Measurements from ENCODE around the gene MFF. TPM values are rescaled to one million over a fixed set of nuclear protein-coding genes. Genes with fewer than 3 reads are reported as not detected.

The MFF gene
- total RNA-seq, 2 experiments from 2014 or later: 66.5 to 73.9 TPM

GRCh38 chr2:227292314-227292713, 32.7 kb upstream of the MFF start:
- ChIA-PET POLR2A (no interaction called here), CTCF (no interaction called here)
- Mint-ChIP-seq H3K4me1 (ENCODE audit: low read depth) (peaks cover 4% of the 10 kb centered on the region), H3K27ac (no peak overlapping the region), H3K36me3 (ENCODE audit: low read depth) (no peaks in the 10 kb centered on the region), H3K4me3 (no peak overlapping the region), H3K9me3 (no peaks in the 10 kb centered on the region), H3K27me3 (no peaks in the 10 kb centered on the region)
- DNase-seq: no peak
- intact Hi-C loops (cut with micrococcal nuclease): no loop called here
- no peak for ATAC-seq
- TF ChIP-seq CTCF (IDR thresholded peaks at IDR 0.05): no peak

DNA sequence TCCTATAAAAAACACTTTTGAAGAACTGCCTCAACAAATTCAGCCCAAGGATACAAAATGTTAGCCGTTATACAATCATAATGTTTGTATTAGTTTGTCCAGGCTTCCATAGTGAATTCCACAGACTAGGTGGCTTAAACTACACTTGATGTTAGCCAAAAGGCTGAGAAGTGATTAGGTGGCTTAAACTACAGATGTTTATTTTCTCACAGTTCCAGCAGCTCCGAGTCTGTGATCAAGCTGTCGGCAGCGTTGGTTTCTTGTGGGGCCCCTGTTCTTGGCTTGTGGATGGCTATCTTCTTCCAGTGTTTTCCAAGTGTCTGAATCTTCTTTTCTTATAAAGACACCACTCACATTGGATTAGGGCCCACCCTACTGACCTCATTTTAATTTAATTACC, 31.5 kb upstream of the MFF start:
- ChIA-PET POLR2A (no interaction called here), CTCF (interaction anchor here (0.7 kb wide), 1 partner anchor 42 kb away, joined by 3 read pairs; no protein-coding TSS in a partner anchor)
- Mint-ChIP-seq H3K36me3 (ENCODE audit: low read depth) (no peaks in the 10 kb centered on the region), H3K4me1 (ENCODE audit: low read depth) (peaks cover 4% of the 10 kb centered on the region), H3K27me3 (no peaks in the 10 kb centered on the region), H3K4me3 (no peak overlapping the region), H3K9me3 (no peaks in the 10 kb centered on the region), H3K27ac (no peak overlapping the region)
- TF ChIP-seq CTCF (IDR thresholded peaks at IDR 0.05): no peak
- no peak for DNase-seq
- no peak for ATAC-seq
- intact Hi-C loops (cut with micrococcal nuclease): no loop called here

GRCh38 chr2:227295806-227296205, 29.2 kb upstream of the MFF start:
- CTCF ChIA-PET: interaction anchor here (2.0 kb wide), 1 partner anchor 58 kb away, joined by 11 read pairs; no protein-coding TSS in a partner anchor

DNA sequence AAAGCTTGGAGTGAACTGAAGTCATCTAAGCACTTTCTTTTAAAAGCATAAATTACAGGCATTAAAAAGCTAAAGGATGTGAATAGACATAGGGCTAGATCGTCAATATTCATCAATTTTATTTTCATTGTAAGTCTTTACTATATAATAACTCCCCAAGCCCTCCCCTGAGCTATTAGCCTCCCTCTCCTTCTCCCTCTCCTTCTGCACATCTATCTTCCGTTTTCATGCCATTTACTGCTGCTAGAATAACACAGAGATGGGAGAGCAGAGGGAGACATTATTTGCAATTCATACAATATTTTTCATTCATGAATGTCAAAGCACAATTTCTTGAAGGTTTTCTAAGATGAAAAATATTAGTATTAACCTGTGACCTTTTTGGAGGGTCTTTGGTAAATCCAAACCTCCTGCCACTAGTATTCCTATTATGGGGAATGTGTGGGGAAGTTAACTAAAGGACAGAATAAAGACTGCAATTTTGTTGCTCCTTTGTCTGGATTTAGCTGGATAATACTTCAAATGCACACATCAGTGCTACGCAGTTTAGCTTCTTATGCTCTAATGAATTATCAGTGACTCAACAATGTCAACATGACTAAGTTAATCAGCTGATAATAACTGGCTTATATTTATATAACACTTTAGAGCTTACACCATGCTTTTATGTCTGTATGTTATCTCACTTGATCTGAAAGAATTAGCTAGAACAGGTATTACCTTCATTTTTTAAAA, 28.2 kb upstream of the MFF start:
- Mint-ChIP-seq H3K4me1 (ENCODE audit: low read depth) (peaks cover 4% of the 10 kb centered on the region), H3K9me3 (no peaks in the 10 kb centered on the region), H3K4me3 (no peak overlapping the region), H3K27me3 (no peaks in the 10 kb centered on the region), H3K36me3 (ENCODE audit: low read depth) (no peaks in the 10 kb centered on the region), H3K27ac (no peak overlapping the region)
- ChIA-PET CTCF (interaction anchor here (2.0 kb wide), 1 partner anchor 59 kb away, joined by 11 read pairs; no protein-coding TSS in a partner anchor), POLR2A (no interaction called here)
- ATAC-seq: no peak
- intact Hi-C loops (cut with micrococcal nuclease): no loop called here
- TF ChIP-seq CTCF (IDR thresholded peaks at IDR 0.05): no peak
- no peak for DNase-seq

More at GRCh38 chr2:227295806-227296205, 29.2 kb upstream of the MFF start:
- Mint-ChIP-seq H3K9me3 (no peaks in the 10 kb centered on the region), H3K27ac (no peak overlapping the region), H3K27me3 (no peaks in the 10 kb centered on the region), H3K4me1 (ENCODE audit: low read depth) (peaks cover 4% of the 10 kb centered on the region), H3K36me3 (ENCODE audit: low read depth) (no peaks in the 10 kb centered on the region), H3K4me3 (no peak overlapping the region)
- ATAC-seq (no peak), DNase-seq (no peak)
- POLR2A ChIA-PET: no interaction called here
- intact Hi-C loops (cut with micrococcal nuclease): no loop called here
- TF ChIP-seq CTCF (IDR thresholded peaks at IDR 0.05): no peak

GRCh38 chr2:227301523-227301922, 23.5 kb upstream of the MFF start:
- no peak for TF ChIP-seq CTCF (IDR thresholded peaks at IDR 0.05)
- no peak overlapping the region for H3K27ac Mint-ChIP-seq
- H3K36me3 Mint-ChIP-seq (ENCODE audit: low read depth): no peaks in the 10 kb centered on the region
- H3K9me3 Mint-ChIP-seq: no peaks in the 10 kb centered on the region
- H3K27me3 Mint-ChIP-seq: no peaks in the 10 kb centered on the region
- H3K4me3 Mint-ChIP-seq: no peak overlapping the region
- POLR2A ChIA-PET: no interaction called here
- no peak for DNase-seq
- no peak for ATAC-seq
- CTCF ChIA-PET: interaction anchor here (1.5 kb wide), 1 partner anchor 63 kb away, joined by 9 read pairs; no protein-coding TSS in a partner anchor
- H3K4me1 Mint-ChIP-seq (ENCODE audit: low read depth): no peaks in the 10 kb centered on the region
- intact Hi-C loops (cut with micrococcal nuclease): no loop called here
